ENCODE results near the gene SDF4. TPM values are rescaled to one million over a fixed set of nuclear protein-coding genes. Genes with fewer than 3 reads are reported as not detected.

Gene SDF4
- total RNA-seq, 1 donor from 2014 or later, result 175 TPM

DNA sequence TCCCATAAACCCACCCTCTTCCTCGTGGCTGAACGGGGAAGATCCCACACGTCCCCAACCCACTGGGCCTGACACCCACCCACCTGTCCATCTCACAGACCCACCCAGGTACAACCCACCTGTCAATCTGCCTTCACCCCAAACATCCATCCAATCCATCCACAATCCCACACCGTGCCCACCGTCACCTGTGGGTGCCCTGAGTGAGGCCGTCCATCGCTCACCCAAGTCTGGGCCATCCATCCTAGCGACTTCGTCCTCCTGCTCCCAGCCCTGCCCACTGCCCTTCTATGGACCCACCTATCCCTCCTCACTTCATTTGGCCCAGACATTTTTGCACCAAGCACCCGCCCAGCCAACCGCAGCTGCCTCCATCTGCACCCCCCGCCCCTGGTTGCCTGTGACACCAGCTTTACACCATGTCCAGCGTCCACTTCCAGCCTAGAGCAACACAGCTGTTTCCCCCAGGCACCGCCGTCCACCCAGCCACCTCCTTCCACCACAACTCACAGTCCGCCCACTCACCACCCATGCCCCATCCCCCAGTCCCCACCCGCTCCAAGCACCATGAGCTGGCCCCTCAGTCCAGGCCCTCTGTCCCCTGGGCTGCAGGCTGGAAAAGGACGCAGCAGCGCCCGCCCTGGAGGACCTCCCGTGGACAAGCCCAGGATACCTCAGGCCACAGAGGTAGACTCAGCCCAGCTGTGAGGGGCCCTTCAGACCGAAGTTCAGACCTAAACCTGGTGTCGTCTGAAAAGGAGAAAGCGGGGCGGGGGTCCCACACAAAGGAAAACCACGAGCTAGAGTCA, 50.5 kb downstream of the SDF4 start:
- H3K27ac Mint-ChIP-seq (ENCODE audit: unreplicated experiment), result no peak overlapping the region
- Histone ChIP-seq H3K9ac (ENCODE audit: low read length) (no peak overlapping the region), H3K4me3 (ENCODE audit: insufficient read depth, low read depth, low read length) (no peak overlapping the region), H3K36me3 (ENCODE audit: insufficient read depth, low read length) (no peaks in the 10 kb centered on the region), H2AFZ (ENCODE audit: low read depth, low read length) (no peak overlapping the region), H4K20me1 (ENCODE audit: insufficient read depth, low read length) (no peaks in the 10 kb centered on the region), H3K4me2 (ENCODE audit: low read length) (no peak overlapping the region), H3K4me1 (ENCODE audit: insufficient read depth, low read length) (no peaks in the 10 kb centered on the region), H3K79me2 (ENCODE audit: insufficient read depth, low read length) (no peaks in the 10 kb centered on the region), H3K9me3 (ENCODE audit: insufficient read depth, low read depth, low read length) (no peaks in the 10 kb centered on the region), H3K27me3 (ENCODE audit: insufficient read depth, low read length) (peaks cover 10% of the 10 kb centered on the region), H3K27ac (ENCODE audit: low read depth, low read length) (no peak overlapping the region)
- H3K4me1 Mint-ChIP-seq (ENCODE audit: low read depth, unreplicated experiment), result peaks cover 7% of the 10 kb centered on the region
- no peaks in the 10 kb centered on the region for H3K36me3 Mint-ChIP-seq (ENCODE audit: low read depth, unreplicated experiment)
- no peak overlapping the region for H3K4me3 Mint-ChIP-seq (ENCODE audit: unreplicated experiment)
- H3K27me3 Mint-ChIP-seq (ENCODE audit: low read depth, unreplicated experiment), result peaks cover 15% of the 10 kb centered on the region
- DNase-seq (ENCODE audit: low read depth) (no peak), FAIRE-seq (no peak)
- TF ChIP-seq, protein P1, sequence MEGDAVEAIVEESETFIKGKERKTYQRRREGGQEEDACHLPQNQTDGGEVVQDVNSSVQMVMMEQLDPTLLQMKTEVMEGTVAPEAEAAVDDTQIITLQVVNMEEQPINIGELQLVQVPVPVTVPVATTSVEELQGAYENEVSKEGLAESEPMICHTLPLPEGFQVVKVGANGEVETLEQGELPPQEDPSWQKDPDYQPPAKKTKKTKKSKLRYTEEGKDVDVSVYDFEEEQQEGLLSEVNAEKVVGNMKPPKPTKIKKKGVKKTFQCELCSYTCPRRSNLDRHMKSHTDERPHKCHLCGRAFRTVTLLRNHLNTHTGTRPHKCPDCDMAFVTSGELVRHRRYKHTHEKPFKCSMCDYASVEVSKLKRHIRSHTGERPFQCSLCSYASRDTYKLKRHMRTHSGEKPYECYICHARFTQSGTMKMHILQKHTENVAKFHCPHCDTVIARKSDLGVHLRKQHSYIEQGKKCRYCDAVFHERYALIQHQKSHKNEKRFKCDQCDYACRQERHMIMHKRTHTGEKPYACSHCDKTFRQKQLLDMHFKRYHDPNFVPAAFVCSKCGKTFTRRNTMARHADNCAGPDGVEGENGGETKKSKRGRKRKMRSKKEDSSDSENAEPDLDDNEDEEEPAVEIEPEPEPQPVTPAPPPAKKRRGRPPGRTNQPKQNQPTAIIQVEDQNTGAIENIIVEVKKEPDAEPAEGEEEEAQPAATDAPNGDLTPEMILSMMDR (IDR thresholded peaks at IDR 0.05; ENCODE audit: insufficient read depth, low read depth, low read length), result no peak
- no peak for TF ChIP-seq EZH2 (IDR thresholded peaks at IDR 0.05; ENCODE audit: insufficient read depth, low read length)
- H3K9me3 Mint-ChIP-seq (ENCODE audit: unreplicated experiment), result no peaks in the 10 kb centered on the region

DNA sequence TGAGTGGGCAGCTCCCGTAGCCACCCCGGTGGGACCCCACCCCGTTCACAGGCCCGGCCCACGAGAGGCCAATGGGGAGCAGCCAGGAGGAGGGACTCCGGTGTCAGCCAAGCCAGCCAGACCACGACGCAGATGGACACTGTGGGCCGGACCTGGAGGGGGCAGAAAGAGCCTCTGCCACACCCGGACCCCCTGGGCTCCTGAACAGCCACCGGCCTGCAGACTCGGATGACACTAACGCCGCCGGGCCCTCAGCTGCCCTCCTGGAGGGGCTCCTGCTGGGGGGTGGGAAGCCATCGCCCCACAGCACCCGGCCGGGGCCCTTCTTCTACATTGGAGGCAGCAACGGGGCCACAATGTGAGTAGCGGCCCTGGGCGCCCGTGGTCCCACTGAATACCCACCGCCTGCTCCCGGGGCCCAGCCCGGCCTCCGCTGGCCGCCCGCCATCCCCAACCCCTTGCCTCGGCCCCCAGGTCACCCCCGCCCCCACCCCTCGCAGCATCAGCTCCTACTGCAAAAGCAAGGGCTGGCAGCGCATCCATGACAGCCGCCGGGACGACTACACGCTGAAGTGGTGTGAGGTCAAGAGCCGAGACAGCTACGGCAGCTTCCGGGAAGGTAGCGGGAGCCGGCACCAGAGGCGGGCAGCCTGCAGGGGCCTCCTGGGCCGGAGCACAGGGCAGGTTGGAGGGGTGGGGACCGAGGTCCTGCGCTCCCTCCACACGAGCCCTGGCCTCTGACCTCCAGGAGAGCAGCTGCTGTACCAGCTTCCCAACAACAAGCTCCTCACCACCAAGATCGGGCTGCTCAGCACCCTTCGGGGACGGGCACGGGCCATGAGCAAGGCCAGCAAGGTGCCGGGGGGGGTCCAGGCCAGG, 51.6 kb downstream of the SDF4 start:
- H3K36me3 ChIP-seq (ENCODE audit: insufficient read depth, low read length), result no peaks in the 10 kb centered on the region
- Mint-ChIP-seq H3K27ac (ENCODE audit: unreplicated experiment) (no peak overlapping the region), H3K4me1 (ENCODE audit: low read depth, unreplicated experiment) (peaks cover 7% of the 10 kb centered on the region), H3K27me3 (ENCODE audit: low read depth, unreplicated experiment) (peaks cover 25% of the 10 kb centered on the region), H3K4me3 (ENCODE audit: unreplicated experiment) (no peak overlapping the region), H3K36me3 (ENCODE audit: low read depth, unreplicated experiment) (no peaks in the 10 kb centered on the region), H3K9me3 (ENCODE audit: unreplicated experiment) (no peaks in the 10 kb centered on the region)
- H3K4me3 ChIP-seq (ENCODE audit: insufficient read depth, low read depth, low read length), result no peak overlapping the region
- H3K27ac ChIP-seq (ENCODE audit: low read depth, low read length), result no peak overlapping the region
- no peak for DNase-seq (ENCODE audit: low read depth)
- H3K4me2 ChIP-seq (ENCODE audit: low read length), result no peak overlapping the region
- H3K27me3 ChIP-seq (ENCODE audit: insufficient read depth, low read length), result peaks cover 17% of the 10 kb centered on the region
- H3K4me1 ChIP-seq (ENCODE audit: insufficient read depth, low read length), result no peaks in the 10 kb centered on the region
- H3K9ac ChIP-seq (ENCODE audit: low read length), result no peak overlapping the region
- FAIRE-seq, result no peak
- no peaks in the 10 kb centered on the region for H3K79me2 ChIP-seq (ENCODE audit: insufficient read depth, low read length)
- H4K20me1 ChIP-seq (ENCODE audit: insufficient read depth, low read length), result no peaks in the 10 kb centered on the region
- TF ChIP-seq, protein P1 (IDR thresholded peaks at IDR 0.05; ENCODE audit: insufficient read depth, low read depth, low read length), result no peak
- TF ChIP-seq EZH2 (IDR thresholded peaks at IDR 0.05; ENCODE audit: insufficient read depth, low read length), result no peak
- H2AFZ ChIP-seq (ENCODE audit: low read depth, low read length), result no peak overlapping the region
- H3K9me3 ChIP-seq (ENCODE audit: insufficient read depth, low read depth, low read length), result no peaks in the 10 kb centered on the region

Measured in astrocyte (in vitro differentiated cells and primary cell).